Smooth muscle cell (in vitro differentiated cells): Measurements from ENCODE around the gene PHTF1. TPM values are rescaled to one million over a fixed set of nuclear protein-coding genes. Genes with fewer than 3 reads are reported as not detected.

Experiments
- DNase-seq: peaks from one replicate; lab custom pipeline; 2025; ENCODE audit not compliant: unreplicated experiment; lab: John Stamatoyannopoulos, UW
- H2AFZ ChIP-seq: fragments of 200-600 bp; sonication (generic); 2 replicates; pipeline ENCODE4 v1.6.0; 2016; ENCODE audit warnings: antibody characterized with exemption, low read depth, mild to moderate bottlenecking
- H3F3A ChIP-seq: fragments of 200-600 bp; sonication (generic); 2 replicates; pipeline ENCODE4 v1.6.0; 2017; ENCODE audit warnings: antibody characterized with exemption, low read depth
- H3K27ac ChIP-seq: fragments of 200-600 bp; sonication (generic); 2 replicates; pipeline ENCODE4 v1.5.1; 2016; ENCODE audit warnings: low read depth, mild to moderate bottlenecking
- H3K27me3 ChIP-seq: fragments of 200-600 bp; sonication (generic); 2 replicates; pipeline ENCODE4 v1.6.1; 2016; ENCODE audit warnings: low read depth, mild to moderate bottlenecking
- H3K36me3 ChIP-seq: fragments of 200-600 bp; sonication (generic); 2 replicates; pipeline ENCODE4 v1.5.1; 2016; ENCODE audit warnings: low read depth
- H3K4me1 ChIP-seq: fragments of 200-600 bp; sonication (generic); 2 replicates; pipeline ENCODE4 v1.5.1; 2016; ENCODE audit warnings: low read depth
- H3K4me2 ChIP-seq: fragments of 200-600 bp; sonication (generic); 2 replicates; pipeline ENCODE4 v1.6.0; 2016; ENCODE audit warnings: mild to moderate bottlenecking
- H3K4me3 ChIP-seq: fragments of 200-600 bp; sonication (generic); 2 replicates; pipeline ENCODE4 v1.5.1; 2016; ENCODE audit warnings: mild to moderate bottlenecking
- H3K79me2 ChIP-seq: fragments of 200-600 bp; sonication (generic); 2 replicates; pipeline ENCODE4 v1.6.0; 2016; ENCODE audit warnings: low read depth, mild to moderate bottlenecking
- H3K9ac ChIP-seq: fragments of 200-600 bp; sonication (generic); 2 replicates; pipeline ENCODE4 v1.6.0; 2016; ENCODE audit warnings: low read depth
- H3K9me3 ChIP-seq: fragments of 200-600 bp; sonication (generic); replicated peaks from 2 replicates; pipeline ENCODE4 v1.5.1; 2016; ENCODE audit warnings: low read depth
- H4K20me1 ChIP-seq: fragments of 200-600 bp; sonication (generic); 2 replicates; pipeline ENCODE4 v1.6.0; 2016; ENCODE audit warnings: low read depth
- WGBS: methylation state at CpG from one replicate; pipeline ENCODE4 v1.1.7; 2016; ENCODE audit warnings: low lambda C conversion rate; 5-methylcytosine and 5-hydroxymethylcytosine counted together
- polyA plus RNA-seq: library from polyadenylated mRNA; unstranded; fragments of >200 nt; fragmentation: Nextera tagmentation; extraction: Ambion mirVana; gene quantifications from 2 replicates; pipeline ENCODE4 v1.2.1, GENCODE V29; 2016
- total RNA-seq: library from RNA; depleted of rRNA; stranded (reverse); fragments of >200 nt; gene quantifications from 2 replicates; pipeline ENCODE4 v1.2.3, GENCODE V29; 2014
- TF ChIP-seq, protein P1 (sequence below): fragments of 200-600 bp; sonication (generic); IDR thresholded peaks from 2 replicates; pipeline ENCODE4 v1.5.1; 2017; ENCODE audit warnings: borderline replicate concordance, mild to moderate bottlenecking, antibody characterized with exemption; ENCODE audit not compliant: insufficient read depth, poor library complexity, severe bottlenecking

The PHTF1 gene
- total and polyA plus RNA-seq, 2 experiments from 2014 or later, result 23.9 to 25.4 TPM

DNA sequence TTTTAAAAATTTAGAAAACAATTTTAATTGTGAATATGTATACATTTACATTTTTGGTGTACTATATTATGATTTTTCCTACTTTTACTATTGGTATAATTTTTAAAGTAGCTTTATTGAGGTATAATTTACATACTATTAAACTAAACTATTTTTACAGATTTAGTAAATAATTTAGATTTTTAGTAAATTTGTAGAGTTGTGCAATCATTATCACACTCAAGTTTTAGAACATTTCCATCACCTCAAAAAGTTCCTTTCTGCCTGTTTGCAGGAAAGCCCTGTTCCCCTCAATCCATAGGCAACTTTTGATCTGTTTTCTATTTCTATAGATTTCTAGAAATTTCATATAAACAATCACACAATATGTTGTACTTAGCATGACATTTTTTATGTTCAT is 8.2 kb downstream of the PHTF1 start:
- no peak overlapping the region for H3K9ac ChIP-seq
- no peak overlapping the region for H3K27ac ChIP-seq
- H2AFZ ChIP-seq, result no peak overlapping the region
- peaks cover 5% of the 10 kb centered on the region for H3F3A ChIP-seq
- H3K4me2 ChIP-seq, result no peak overlapping the region
- H3K79me2 ChIP-seq, result peaks cover 48% of the 10 kb centered on the region
- H3K27me3 ChIP-seq, result no peaks in the 10 kb centered on the region
- peaks cover 10% of the 10 kb centered on the region for H3K4me1 ChIP-seq
- no peaks in the 10 kb centered on the region for H4K20me1 ChIP-seq
- TF ChIP-seq, protein P1, sequence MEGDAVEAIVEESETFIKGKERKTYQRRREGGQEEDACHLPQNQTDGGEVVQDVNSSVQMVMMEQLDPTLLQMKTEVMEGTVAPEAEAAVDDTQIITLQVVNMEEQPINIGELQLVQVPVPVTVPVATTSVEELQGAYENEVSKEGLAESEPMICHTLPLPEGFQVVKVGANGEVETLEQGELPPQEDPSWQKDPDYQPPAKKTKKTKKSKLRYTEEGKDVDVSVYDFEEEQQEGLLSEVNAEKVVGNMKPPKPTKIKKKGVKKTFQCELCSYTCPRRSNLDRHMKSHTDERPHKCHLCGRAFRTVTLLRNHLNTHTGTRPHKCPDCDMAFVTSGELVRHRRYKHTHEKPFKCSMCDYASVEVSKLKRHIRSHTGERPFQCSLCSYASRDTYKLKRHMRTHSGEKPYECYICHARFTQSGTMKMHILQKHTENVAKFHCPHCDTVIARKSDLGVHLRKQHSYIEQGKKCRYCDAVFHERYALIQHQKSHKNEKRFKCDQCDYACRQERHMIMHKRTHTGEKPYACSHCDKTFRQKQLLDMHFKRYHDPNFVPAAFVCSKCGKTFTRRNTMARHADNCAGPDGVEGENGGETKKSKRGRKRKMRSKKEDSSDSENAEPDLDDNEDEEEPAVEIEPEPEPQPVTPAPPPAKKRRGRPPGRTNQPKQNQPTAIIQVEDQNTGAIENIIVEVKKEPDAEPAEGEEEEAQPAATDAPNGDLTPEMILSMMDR, result no peak
- no peaks in the 10 kb centered on the region for H3K36me3 ChIP-seq
- no peak overlapping the region for H3K4me3 ChIP-seq
- DNase-seq, result no peak
- H3K9me3 ChIP-seq, result no peaks in the 10 kb centered on the region

DNA sequence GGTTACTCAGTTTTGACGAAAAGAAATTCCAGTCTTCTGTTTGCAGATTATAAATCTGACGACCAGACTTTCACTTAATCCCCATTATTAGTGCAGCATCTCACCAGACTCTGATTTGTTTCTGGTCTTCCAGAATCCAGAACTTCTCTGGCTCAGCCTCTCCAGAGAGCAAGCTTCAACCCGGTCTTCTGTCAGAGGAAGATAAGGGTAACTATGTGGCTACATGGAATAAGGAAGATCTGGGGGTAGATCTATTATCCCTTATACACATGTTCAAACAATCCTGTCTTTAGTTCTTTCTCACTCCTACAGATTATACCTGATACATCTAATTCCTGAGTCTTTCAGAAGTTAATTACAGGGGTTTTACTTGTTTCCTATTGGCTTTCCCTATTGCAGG is 9.9 kb downstream of the PHTF1 start:
- no peak for DNase-seq
- H3K36me3 ChIP-seq, result no peaks in the 10 kb centered on the region
- no peak overlapping the region for H2AFZ ChIP-seq

DNA sequence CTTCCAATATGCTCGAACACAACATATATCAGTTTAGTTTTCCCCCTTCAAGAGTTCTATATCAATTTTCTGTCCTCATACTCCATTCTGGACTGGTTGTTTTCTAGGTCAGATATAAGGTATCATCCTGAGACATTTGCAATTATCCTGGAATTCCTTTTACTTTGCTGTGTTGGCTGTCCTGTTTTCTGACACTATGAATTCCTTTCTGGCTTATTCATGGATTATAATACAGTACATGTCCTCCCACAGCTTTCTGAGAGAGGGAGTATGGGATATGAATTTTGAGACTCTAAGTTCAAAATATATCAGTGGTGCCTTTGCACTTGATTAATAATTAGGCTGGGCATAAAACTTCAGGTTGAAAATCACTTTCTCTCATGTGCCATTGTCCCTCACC is 11.9 kb downstream of the PHTF1 start:
- Histone ChIP-seq H3K36me3 (no peaks in the 10 kb centered on the region), H3K4me2 (peak overlapping the region; percentile 47), H3K79me2 (peaks cover 22% of the 10 kb centered on the region), H3K9me3 (no peaks in the 10 kb centered on the region), H3K27me3 (no peaks in the 10 kb centered on the region), H3K4me3 (no peak overlapping the region), H4K20me1 (peaks cover 10% of the 10 kb centered on the region), H3K4me1 (peaks cover 8% of the 10 kb centered on the region), H2AFZ (no peak overlapping the region), H3K27ac (peak overlapping the region; percentile 79), H3K9ac (peak overlapping the region; percentile 38), H3F3A (peaks cover 5% of the 10 kb centered on the region)
- TF ChIP-seq, protein P1, result no peak
- WGBS, result 91% methylated on average over 1 of the region's 1 CpG
- DNase-seq, result no peak

More for the DNA sequence above, 9.9 kb downstream of the PHTF1 start:
- Histone ChIP-seq H3K4me2 (no peak overlapping the region), H3K79me2 (peaks cover 31% of the 10 kb centered on the region), H3K27ac (peak overlapping the region; percentile 4), H3K4me3 (no peak overlapping the region), H4K20me1 (peaks cover under 1% of the 10 kb centered on the region), H3F3A (peaks cover 5% of the 10 kb centered on the region), H3K27me3 (no peaks in the 10 kb centered on the region), H3K4me1 (peaks cover 8% of the 10 kb centered on the region), H3K9me3 (no peaks in the 10 kb centered on the region), H3K9ac (no peak overlapping the region)
- TF ChIP-seq, protein P1, result no peak
- WGBS, result 29% methylated on average over 3 of the region's 3 CpGs

DNA sequence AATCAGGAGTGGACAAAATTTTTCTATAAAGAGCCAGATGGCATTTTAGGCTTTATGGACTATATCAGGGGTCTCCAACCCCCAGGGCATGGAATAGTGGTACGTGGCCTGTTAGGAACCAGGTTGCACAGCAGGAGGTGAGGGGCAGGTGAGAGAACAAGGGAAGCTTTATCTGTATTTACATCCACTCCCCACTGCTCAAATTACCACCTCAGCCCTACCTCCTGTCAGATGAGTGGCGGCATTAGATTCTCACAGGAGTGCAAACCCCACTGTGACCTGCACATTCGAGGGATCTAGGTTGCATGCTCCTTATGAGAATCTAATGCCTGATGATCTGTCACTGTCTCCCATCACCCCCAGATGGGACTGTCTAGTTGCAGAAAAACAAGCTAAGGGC is 13.9 kb downstream of the PHTF1 start:
- Histone ChIP-seq H3K9me3 (no peaks in the 10 kb centered on the region), H3K27me3 (no peaks in the 10 kb centered on the region), H3K79me2 (peaks cover 14% of the 10 kb centered on the region), H3K9ac (no peak overlapping the region), H3K4me1 (peaks cover 8% of the 10 kb centered on the region), H3K4me2 (no peak overlapping the region), H3F3A (peaks cover 5% of the 10 kb centered on the region), H3K27ac (no peak overlapping the region), H3K4me3 (no peak overlapping the region), H2AFZ (no peak overlapping the region), H3K36me3 (no peaks in the 10 kb centered on the region), H4K20me1 (peaks cover 10% of the 10 kb centered on the region)
- TF ChIP-seq, protein P1, result no peak
- WGBS, result 93% methylated on average over 3 of the region's 3 CpGs
- DNase-seq, result no peak
